ENCODE measurements around the gene C12orf75. TPM values are rescaled to one million over a fixed set of nuclear protein-coding genes. Genes with fewer than 3 reads are reported as not detected.
"Not testable (repeated sequence)": the region's sequence is repeated elsewhere in the genome, so short reads cannot be mapped to it uniquely, and the experiment has no call there.

Gene C12orf75
- polyA plus RNA-seq, 3 donors = 51.2 to 94.3 (median 87.7) TPM

GRCh38 chr12:105332286-105332685, 1.8 kb downstream of the C12orf75 start:
- not testable (repeated sequence) for DNase-seq

DNA sequence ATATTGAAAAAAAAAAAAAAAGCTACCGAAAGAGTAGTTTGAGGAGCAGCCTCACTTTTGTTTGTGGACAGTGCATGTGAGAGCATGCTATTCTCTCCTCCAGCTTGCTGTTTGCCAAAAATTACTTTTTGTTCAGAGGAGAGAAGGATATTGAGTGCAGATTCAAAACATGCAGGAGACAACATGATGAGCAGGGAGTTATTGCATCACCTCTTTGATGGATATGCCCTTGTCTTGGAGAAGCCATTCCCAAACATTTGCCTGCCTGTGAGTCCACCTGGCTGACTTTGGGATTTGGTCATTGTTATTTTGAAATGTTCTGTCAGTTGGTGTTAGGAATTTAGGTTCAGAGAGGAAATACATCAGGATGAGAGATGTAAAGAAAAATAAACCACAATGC, 2.4 kb downstream of the C12orf75 start:
- no peak for DNase-seq

- no peak for DNase-seq
Observed at GRCh38 chr12:105334001-105334400, 3.5 kb downstream of the C12orf75 start.

GRCh38 chr12:105334582-105334981, 4.1 kb downstream of the C12orf75 start:
- DNase-seq = no peak

GRCh38 chr12:105335856-105336255, 5.4 kb downstream of the C12orf75 start:
- no peak for DNase-seq

DNA sequence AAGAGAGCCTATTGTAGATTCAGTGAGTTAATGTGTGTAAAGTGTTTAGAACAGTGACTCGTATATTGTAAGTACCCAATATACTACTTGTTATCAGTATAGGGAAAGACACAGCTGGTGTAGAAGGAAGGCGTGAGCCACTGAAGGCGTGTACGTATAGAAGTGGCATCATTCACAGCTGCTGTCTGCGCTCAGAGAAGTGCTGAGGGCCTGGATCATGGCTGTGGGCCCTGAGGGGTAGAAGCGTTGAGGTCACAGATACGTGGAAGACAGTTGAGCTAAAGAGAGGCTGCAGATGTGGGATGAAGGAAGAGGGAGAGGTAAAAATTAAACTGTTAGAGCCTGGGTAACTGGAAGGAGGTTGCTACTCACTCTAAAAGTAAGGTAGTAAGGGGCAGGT, 5.9 kb downstream of the C12orf75 start:
- DNase-seq = no peak

GRCh38 chr12:105337391-105337790, 6.9 kb downstream of the C12orf75 start:
- no peak for DNase-seq

- DNase-seq = peak; percentile 23
Observed at GRCh38 chr12:105338966-105339365, 8.5 kb downstream of the C12orf75 start.

- DNase-seq = no peak
Observed at GRCh38 chr12:105341010-105341409, 10.5 kb downstream of the C12orf75 start.

DNA sequence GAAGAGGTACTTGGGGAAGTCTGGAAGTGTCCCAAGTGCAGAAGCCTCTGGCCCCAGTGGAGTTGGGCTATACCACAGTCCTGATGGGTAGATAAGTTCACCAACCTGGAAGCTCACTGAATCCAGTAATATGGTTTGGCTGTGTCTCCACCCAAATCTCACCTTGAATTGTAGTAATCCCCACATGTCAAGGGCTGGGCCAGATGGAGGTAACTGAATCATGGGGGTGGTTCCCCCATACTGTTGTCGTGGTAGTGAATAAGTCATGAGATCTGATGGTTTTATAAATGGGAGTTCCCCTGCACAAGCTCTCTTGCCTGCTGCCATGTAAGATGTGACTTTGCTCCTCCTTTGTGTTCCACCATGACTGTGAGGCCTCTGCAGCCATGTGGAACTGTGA, 11.1 kb downstream of the C12orf75 start:
- not testable (repeated sequence) for DNase-seq

- DNase-seq = no peak
Observed at GRCh38 chr12:105342464-105342863, 12.0 kb downstream of the C12orf75 start.

GRCh38 chr12:105343836-105344235, 13.3 kb downstream of the C12orf75 start:
- no peak for DNase-seq

DNA sequence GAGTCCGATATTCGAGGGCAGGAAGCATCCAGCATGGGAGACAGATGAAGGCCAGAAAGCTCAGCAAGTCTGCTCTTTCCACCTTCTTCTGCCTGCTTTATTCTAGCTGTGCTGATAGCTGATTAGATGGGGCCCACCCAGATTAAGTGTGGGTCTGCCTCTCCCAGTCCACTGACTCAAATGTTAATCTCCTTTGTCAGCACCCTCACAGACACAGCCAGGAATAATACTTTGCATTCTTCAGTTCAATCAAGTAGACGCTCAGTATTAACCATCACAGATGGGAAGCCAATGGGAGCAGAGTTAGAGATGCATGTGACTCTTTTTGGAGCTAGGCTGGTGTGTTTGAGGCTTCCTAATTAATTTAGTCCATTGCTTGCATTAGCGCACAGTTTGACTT, 17.0 kb downstream of the C12orf75 start:
- no peak for DNase-seq

GRCh38 chr12:105348142-105348541, 17.7 kb downstream of the C12orf75 start:
- no peak for DNase-seq

DNA sequence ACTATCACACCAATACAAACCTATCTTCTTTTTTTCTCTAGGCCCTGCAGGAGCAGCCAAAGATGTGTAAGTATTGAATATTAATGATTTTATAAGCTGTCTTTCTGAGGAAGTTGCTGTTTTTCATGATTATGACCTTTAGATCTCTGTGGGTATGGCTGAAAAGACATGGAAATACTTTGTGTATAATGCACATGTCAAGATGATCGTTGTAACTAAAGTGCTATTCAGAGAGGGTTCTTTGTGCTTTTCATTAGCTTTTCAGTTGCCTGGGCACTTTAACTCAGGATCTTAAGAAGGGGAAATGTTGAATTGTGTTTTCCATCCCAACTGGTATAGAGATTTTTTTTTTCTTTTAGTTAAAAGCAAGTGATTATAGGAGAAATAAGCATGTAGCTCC, 18.1 kb downstream of the C12orf75 start:
- DNase-seq = no peak

- no peak for DNase-seq
Observed at GRCh38 chr12:105349138-105349537, 18.6 kb downstream of the C12orf75 start.

DNA sequence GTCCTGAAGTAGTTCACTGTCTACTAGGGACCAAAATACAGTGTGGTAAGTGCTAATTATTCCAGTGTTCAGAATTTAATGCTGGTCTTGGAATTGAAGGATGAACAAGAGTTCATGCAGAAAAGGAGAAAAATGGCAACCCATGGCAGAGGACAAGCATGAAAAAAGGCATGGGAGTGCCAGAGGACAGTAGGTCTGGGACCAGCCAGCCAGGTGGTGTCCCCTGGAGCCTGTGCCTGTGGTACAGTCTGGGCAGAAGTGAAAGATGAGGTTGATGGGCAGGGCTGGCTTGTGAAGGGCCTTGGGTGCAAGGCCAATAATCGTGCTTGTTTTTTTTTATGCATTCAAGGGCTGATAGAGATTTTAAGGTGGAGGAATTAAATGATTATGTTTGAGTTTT, 21.0 kb downstream of the C12orf75 start:
- no peak for DNase-seq

- no peak for DNase-seq
Observed at GRCh38 chr12:105352052-105352451, 21.6 kb downstream of the C12orf75 start.

DNA sequence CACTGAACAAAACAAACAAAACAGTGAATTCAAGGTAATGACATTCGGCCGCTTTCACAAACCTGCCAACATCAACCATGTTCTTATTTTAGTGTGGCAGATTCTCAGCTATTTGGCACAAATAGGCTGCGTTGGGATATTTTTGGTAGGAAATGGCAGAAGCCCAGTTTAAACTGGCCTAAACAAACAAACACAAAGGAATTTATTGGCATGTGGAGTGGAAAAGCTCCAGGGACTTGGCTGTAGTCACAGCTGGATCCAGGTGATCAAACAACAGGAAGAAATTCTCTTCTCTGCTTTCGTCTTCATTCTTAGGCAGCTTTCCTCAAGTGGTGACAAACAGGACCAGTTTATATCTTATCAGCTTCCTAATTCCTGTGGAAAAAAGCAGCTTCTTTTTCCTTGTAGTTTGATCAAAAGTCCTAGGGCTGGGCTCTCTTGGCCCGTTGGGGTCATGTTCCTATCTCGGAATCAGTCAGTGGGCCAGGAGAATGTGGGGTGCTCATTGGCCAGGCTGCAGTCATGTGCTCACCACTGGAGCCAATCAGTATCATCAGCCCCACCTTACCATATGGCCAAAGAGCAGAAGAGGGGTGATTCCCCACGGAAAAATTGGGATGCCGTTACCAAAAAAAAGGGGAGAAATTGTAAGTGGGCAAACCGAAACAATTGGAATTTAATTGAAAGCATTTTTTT, 22.6 kb downstream of the C12orf75 start:
- no peak for DNase-seq

- DNase-seq = no peak
Observed at GRCh38 chr12:105355752-105356151, 25.3 kb downstream of the C12orf75 start.

- DNase-seq = no peak
Observed at GRCh38 chr12:105357162-105357691, 26.7 kb downstream of the C12orf75 start.

DNA sequence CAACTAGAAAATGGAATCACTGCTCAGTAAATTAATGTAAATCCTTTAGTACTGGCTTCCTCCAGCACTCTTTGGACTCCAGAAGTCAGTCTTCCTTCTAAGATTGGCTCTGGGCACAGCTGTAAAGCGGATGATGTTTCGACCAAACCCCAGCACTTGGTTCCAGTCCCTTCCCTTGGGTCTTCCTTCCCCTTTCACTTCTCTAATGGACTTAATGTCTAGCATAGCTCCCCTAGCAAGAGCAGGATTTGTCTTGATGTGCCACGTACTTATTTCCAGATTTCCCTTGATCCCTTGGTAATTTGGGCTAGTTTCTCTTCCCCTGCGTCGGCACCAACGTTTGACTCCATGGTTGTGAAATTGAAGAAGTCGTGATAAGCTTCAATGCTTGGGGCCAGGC, 28.3 kb downstream of the C12orf75 start:
- DNase-seq = no peak

GRCh38 chr12:105359856-105360255, 29.4 kb downstream of the C12orf75 start:
- DNase-seq = no peak

DNA sequence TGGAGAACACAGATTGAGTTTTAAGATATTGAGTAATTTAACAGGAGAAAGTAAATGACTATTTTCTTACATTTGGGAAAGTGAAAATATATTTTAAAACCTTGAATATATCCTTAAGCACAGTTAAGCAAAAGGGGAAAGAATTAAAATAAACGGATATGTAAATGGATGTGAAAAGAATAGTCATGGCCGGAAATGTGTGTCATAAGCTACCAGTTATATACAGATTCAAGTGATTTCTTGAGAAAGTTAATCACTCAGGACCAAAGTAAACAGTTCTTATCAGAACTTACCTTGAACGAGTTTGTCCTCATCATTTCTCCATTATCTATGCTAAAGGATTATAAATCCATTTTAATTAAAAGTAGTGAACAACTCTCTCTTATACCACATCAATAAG, 33.4 kb downstream of the C12orf75 start:
- DNase-seq = no peak
